Liver (tissue), 9 donors: ENCODE results near the gene PALB2. TPM values are rescaled to one million over a fixed set of nuclear protein-coding genes. Genes with fewer than 3 reads are reported as not detected.

ENCODE experiments used
- DNase-seq: peaks from one replicate; pipeline ENCODE4 v3.0.0-alpha.2; 2017; ENCODE audit warnings: low spot score
- H3K27ac ChIP-seq, 2 donors: one replicate each; pipeline ENCODE4 v1.7.0; 2013; ENCODE audit warnings: inconsistent platforms in 2 of 2, low read length in 2 of 2, control low read depth in 1 of 2, low read depth in 1 of 2, mild to moderate bottlenecking in 1 of 2
- H3K27me3 ChIP-seq, 4 donors: one replicate each; pipeline versions ENCODE4 v1.6.1 to v1.7.0; 2013; ENCODE audit warnings: low read length in 3 of 4, inconsistent platforms in 1 of 4, mild to moderate bottlenecking in 1 of 4, moderate library complexity in 1 of 4; ENCODE audit not compliant: control insufficient read depth in 4 of 4, insufficient read depth in 4 of 4
- H3K36me3 ChIP-seq, 4 donors: one replicate each; pipeline versions ENCODE4 v1.6.1 to v1.7.0; 2013; ENCODE audit warnings: low read length in 3 of 4, mild to moderate bottlenecking in 3 of 4, low read depth in 1 of 4, moderate library complexity in 1 of 4; ENCODE audit not compliant: control insufficient read depth in 4 of 4, insufficient read depth in 3 of 4
- H3K4me1 ChIP-seq, 4 donors: one replicate each; pipeline versions ENCODE4 v1.6.1 to v1.7.0; 2013; ENCODE audit warnings: low read length in 3 of 4, mild to moderate bottlenecking in 3 of 4, moderate library complexity in 1 of 4; ENCODE audit not compliant: control insufficient read depth in 4 of 4, insufficient read depth in 4 of 4
- H3K4me3 ChIP-seq, 3 donors: one replicate each; pipeline versions ENCODE4 v1.6.1 to v1.7.0; 2013; ENCODE audit warnings: low read length in 3 of 3, control low read depth in 1 of 3, low read depth in 1 of 3, mild to moderate bottlenecking in 1 of 3
- H3K9ac ChIP-seq, 2 donors: one replicate each; pipeline ENCODE4 v1.7.0; 2013; ENCODE audit warnings: low read length in 2 of 2, mild to moderate bottlenecking in 2 of 2, moderate library complexity in 2 of 2, control low read depth in 1 of 2, low read depth in 1 of 2
- H3K9me3 ChIP-seq, 4 donors: one replicate each; pipeline versions ENCODE4 v1.6.1 to v1.7.0; 2013; ENCODE audit warnings: low read length in 3 of 4; ENCODE audit not compliant: control insufficient read depth in 4 of 4
- CTCF ChIP-seq: fragments of 150-350 bp; IDR thresholded peaks from 2 replicates; pipeline ENCODE4 v1.5.1; 2017; ENCODE audit warnings: improper control_type of control experiment, low read depth, low read length; ENCODE audit not compliant: missing input control
- EGR1 ChIP-seq, 2 donors: IDR thresholded peaks; 2 replicates each; pipeline ENCODE4 v1.6.1; 2016 to 2018; ENCODE audit warnings: antibody characterized with exemption in 2 of 2, low read depth in 2 of 2
- FOXA1 ChIP-seq: IDR thresholded peaks from 2 replicates; pipeline ENCODE4 v1.6.1; 2016; ENCODE audit warnings: antibody characterized with exemption
- FOXA2 ChIP-seq: IDR thresholded peaks from 2 replicates; pipeline ENCODE4 v1.6.1; 2016; ENCODE audit warnings: antibody characterized with exemption
- GABPA ChIP-seq, 2 donors: IDR thresholded peaks in 1 of 2; conservative IDR thresholded peaks in 1 of 2; 2 replicates each; pipeline ENCODE4 v1.6.1; 2016; ENCODE audit warnings: antibody characterized with exemption in 2 of 2, mild to moderate bottlenecking in 1 of 2, moderate library complexity in 1 of 2
- HNF4A ChIP-seq, 2 donors: conservative IDR thresholded peaks; 2 replicates each; pipeline ENCODE4 v1.6.1; 2016; ENCODE audit warnings: antibody characterized with exemption in 2 of 2, mild to moderate bottlenecking in 2 of 2
- HNF4G ChIP-seq: IDR thresholded peaks from 2 replicates; pipeline ENCODE4 v1.6.1; 2016; ENCODE audit warnings: antibody characterized with exemption
- JUND ChIP-seq, 2 donors: IDR thresholded peaks; 2 replicates each; pipeline ENCODE4 v1.6.1; 2016; ENCODE audit warnings: antibody characterized with exemption in 2 of 2
- NR2F2 ChIP-seq: IDR thresholded peaks from 2 replicates; pipeline ENCODE4 v1.6.1; 2016; ENCODE audit warnings: antibody characterized with exemption
- RAD21 ChIP-seq, 2 donors: IDR thresholded peaks; 2 replicates each; pipeline ENCODE4 v1.6.1; 2016; ENCODE audit warnings: antibody characterized with exemption in 2 of 2, mild to moderate bottlenecking in 2 of 2
- REST ChIP-seq: IDR thresholded peaks from 2 replicates; pipeline ENCODE4 v1.6.1; 2016; ENCODE audit warnings: antibody characterized with exemption, mild to moderate bottlenecking
- RXRA ChIP-seq, 2 donors: IDR thresholded peaks; 2 replicates each; pipeline ENCODE4 v1.6.1; 2017 to 2018; ENCODE audit warnings: antibody characterized with exemption in 2 of 2, mild to moderate bottlenecking in 1 of 2
- SP1 ChIP-seq: IDR thresholded peaks from 2 replicates; pipeline ENCODE4 v1.6.1; 2018; ENCODE audit warnings: antibody characterized with exemption, mild to moderate bottlenecking
- TAF1 ChIP-seq: conservative IDR thresholded peaks from 2 replicates; pipeline ENCODE4 v1.6.1; 2016; ENCODE audit warnings: antibody characterized with exemption, mild to moderate bottlenecking
- YY1 ChIP-seq: IDR thresholded peaks from 2 replicates; pipeline ENCODE4 v1.6.1; 2016; ENCODE audit warnings: antibody characterized with exemption, mild to moderate bottlenecking
- ZBTB33 ChIP-seq: IDR thresholded peaks from 2 replicates; pipeline ENCODE4 v1.6.1; 2016; ENCODE audit warnings: antibody characterized with exemption
- WGBS: extraction: QIAGEN DNeasy Blood & Tissue Kit; methylation state at CpG from one replicate; pipeline ENCODE4 v1.1.7; 2013; 5-methylcytosine and 5-hydroxymethylcytosine counted together
- polyA plus RNA-seq, 2 donors: library from polyadenylated mRNA; stranded (reverse) in 1 of 2; unstranded in 1 of 2; fragments of 200-250 nt in 1 of 2; fragments of >200 nt in 1 of 2; fragmentation: Nextera tagmentation in 1 of 2; extraction: Ambion mirVana in 1 of 2; gene quantifications; one replicate each; pipeline versions ENCODE4 v1.2.1 to v1.2.3, GENCODE V29; 2013 to 2015
- total RNA-seq, 2 donors: library from RNA; depleted of rRNA; stranded (reverse); fragments of >200 nt; gene quantifications; one replicate each; pipeline ENCODE4 v1.2.3, GENCODE V29; 2014
- TF ChIP-seq, protein P1 (sequence below): IDR thresholded peaks from 2 replicates; pipeline ENCODE4 v1.6.1; 2016; ENCODE audit warnings: antibody characterized with exemption
- TF ChIP-seq, protein P2 (sequence below): IDR thresholded peaks from 2 replicates; pipeline ENCODE4 v1.6.1; 2016; ENCODE audit warnings: antibody characterized with exemption
- donor health status: healthy.
- donor health status: healthy.
- donor health status: healthy.
- donor health status: healthy.
- donor health status: healthy.

Gene PALB2
- total and polyA plus RNA-seq, 4 donors = 4.1 to 7.6 (median 4.7) TPM

GRCh38 chr16:23609929-23610328, 31.2 kb downstream of the PALB2 start:
- 96% methylated on average over 1 of the region's 1 CpG for WGBS
- no peak overlapping the region for H3K27ac ChIP-seq
- no peak overlapping the region for H3K4me3 ChIP-seq
- no peaks in the 10 kb centered on the region for H3K4me1 ChIP-seq
- no peak for DNase-seq
- no peaks in the 10 kb centered on the region for H3K27me3 ChIP-seq
- no peak overlapping the region for H3K9ac ChIP-seq
- TF ChIP-seq RAD21 (IDR thresholded peaks at IDR 0.05) (no peak), CTCF (no peak), EGR1 (IDR thresholded peaks at IDR 0.05; ENCODE audit: low read depth in 2 of 2) (no peak), NR2F2 (no peak), HNF4A (conservative IDR thresholded peaks at IDR 0.05) (no peak), REST (no peak), TAF1 (no peak), YY1 (no peak), HNF4G (no peak), RXRA (IDR thresholded peaks at IDR 0.05) (no peak), FOXA1 (no peak), GABPA (IDR thresholded peaks at IDR 0.05 in 1 of 2, conservative IDR thresholded peaks at IDR 0.05 in 1 of 2) (no peak), JUND (IDR thresholded peaks at IDR 0.05) (no peak), FOXA2 (no peak), ZBTB33 (no peak), SP1 (no peak)
- TF ChIP-seq, protein P1, sequence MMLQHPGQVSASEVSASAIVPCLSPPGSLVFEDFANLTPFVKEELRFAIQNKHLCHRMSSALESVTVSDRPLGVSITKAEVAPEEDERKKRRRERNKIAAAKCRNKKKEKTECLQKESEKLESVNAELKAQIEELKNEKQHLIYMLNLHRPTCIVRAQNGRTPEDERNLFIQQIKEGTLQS = no peak
- TF ChIP-seq, protein P2, sequence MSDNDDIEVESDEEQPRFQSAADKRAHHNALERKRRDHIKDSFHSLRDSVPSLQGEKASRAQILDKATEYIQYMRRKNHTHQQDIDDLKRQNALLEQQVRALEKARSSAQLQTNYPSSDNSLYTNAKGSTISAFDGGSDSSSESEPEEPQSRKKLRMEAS = no peak
- no peaks in the 10 kb centered on the region for H3K9me3 ChIP-seq
- H3K36me3 ChIP-seq = peaks cover 6 to 28% (median 16%) of the 10 kb centered on the region in 4 donors
